Measurements from ENCODE around the gene GATAD2B. TPM values are rescaled to one million over a fixed set of nuclear protein-coding genes. Genes with fewer than 3 reads are reported as not detected.

GATAD2B gene
- polyA plus RNA-seq, 1 donor from 2014 or later: 12.8 TPM

DNA sequence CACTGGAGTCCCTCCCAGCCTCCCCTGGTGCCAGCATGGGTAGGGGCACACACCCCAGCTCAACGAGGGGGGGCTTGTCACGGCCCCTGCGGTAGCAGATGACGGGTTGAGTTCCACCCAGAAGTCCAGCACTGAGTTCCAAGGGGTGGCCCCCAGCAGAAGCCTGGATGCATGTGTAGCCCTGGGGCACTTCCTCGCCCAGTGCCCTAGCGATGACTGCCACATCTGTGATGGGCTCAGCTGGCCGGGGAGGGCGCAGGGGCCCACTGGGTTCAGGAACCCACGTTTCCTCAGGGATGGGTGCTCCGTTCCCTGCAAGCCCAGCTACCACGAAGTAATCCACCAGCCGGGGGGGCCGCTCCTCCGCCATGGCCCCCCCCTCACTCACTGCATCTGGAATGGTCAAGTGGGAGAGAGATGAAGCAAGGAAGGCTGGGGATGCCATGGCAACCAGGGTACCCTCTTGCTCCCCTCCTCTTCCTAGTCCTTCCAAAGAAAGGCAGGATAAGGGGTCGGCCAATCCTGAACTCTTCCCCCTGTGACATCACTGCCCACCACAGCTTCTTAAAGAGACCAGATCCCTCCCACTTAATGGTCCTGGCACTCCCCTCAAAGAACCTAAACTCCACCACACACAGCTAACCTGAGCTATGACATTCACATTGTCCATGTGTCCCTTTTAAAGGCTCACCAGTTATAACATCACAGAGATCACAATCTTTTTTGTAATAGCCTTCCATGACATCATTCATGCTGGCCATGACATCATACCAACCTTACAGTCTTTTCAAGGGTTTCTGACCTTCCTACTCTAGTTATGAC is 21.4 kb upstream of the GATAD2B start (continued):
- TF ChIP-seq EZH2 (IDR thresholded peaks at IDR 0.05; ENCODE audit: borderline replicate concordance, insufficient read depth, low read length, poor library complexity, severe bottlenecking) (no peak), RAD21 (conservative IDR thresholded peaks at IDR 0.05) (no peak), TAF1 (IDR thresholded peaks at IDR 0.05; ENCODE audit: low read depth) (no peak), MXI1 (conservative IDR thresholded peaks at IDR 0.05; ENCODE audit: poor library complexity, severe bottlenecking) (no peak)

DNA sequence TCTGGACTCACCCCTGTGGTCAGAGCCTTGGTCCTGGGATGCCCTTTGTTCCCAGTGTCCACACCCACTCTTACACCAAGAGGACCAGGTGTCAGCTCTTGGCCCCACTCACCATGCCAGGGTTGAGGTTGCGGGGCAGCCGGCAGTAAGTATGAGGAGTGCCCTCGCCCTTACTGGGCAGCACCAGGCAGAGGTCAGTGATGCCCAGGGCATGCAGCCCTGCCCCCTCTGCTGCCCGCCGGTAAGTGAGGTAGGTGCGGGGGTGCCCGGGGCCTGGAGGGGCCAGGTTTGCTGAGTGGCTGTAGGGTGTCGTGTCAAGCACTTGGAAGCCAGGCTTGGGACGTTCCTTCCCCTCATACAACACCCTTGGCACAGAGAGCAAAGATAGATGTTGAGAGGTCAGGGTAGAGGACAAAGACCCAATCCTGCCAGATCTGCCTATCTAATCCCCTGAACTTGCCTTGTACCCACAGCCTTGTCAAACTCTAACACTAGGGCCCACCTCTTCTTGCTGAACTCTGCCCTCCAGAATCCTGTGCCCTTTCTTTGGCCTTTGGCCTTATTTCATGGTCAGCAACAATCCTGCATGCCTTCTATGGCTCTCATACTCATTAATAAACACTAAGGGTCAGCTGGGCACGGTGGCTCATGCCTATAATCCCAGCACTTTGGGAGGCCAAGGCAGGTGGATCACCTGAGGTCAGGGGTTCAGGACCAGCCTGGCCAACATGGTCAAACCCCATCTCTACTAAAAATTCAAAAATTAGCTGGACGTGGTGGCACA is 20.2 kb upstream of the GATAD2B start:
- TF ChIP-seq, protein P1, sequence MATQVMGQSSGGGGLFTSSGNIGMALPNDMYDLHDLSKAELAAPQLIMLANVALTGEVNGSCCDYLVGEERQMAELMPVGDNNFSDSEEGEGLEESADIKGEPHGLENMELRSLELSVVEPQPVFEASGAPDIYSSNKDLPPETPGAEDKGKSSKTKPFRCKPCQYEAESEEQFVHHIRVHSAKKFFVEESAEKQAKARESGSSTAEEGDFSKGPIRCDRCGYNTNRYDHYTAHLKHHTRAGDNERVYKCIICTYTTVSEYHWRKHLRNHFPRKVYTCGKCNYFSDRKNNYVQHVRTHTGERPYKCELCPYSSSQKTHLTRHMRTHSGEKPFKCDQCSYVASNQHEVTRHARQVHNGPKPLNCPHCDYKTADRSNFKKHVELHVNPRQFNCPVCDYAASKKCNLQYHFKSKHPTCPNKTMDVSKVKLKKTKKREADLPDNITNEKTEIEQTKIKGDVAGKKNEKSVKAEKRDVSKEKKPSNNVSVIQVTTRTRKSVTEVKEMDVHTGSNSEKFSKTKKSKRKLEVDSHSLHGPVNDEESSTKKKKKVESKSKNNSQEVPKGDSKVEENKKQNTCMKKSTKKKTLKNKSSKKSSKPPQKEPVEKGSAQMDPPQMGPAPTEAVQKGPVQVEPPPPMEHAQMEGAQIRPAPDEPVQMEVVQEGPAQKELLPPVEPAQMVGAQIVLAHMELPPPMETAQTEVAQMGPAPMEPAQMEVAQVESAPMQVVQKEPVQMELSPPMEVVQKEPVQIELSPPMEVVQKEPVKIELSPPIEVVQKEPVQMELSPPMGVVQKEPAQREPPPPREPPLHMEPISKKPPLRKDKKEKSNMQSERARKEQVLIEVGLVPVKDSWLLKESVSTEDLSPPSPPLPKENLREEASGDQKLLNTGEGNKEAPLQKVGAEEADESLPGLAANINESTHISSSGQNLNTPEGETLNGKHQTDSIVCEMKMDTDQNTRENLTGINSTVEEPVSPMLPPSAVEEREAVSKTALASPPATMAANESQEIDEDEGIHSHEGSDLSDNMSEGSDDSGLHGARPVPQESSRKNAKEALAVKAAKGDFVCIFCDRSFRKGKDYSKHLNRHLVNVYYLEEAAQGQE (IDR thresholded peaks at IDR 0.05; ENCODE audit: borderline replicate concordance): no peak
- TF ChIP-seq POLR2AphosphoS5 (IDR thresholded peaks at IDR 0.05) (no peak), TAF1 (IDR thresholded peaks at IDR 0.05; ENCODE audit: low read depth) (no peak), MXI1 (conservative IDR thresholded peaks at IDR 0.05; ENCODE audit: poor library complexity, severe bottlenecking) (no peak), RAD21 (conservative IDR thresholded peaks at IDR 0.05) (no peak), SMC3 (conservative IDR thresholded peaks at IDR 0.05; ENCODE audit: poor library complexity) (no peak), EZH2 (IDR thresholded peaks at IDR 0.05; ENCODE audit: borderline replicate concordance, insufficient read depth, low read length, poor library complexity, severe bottlenecking) (no peak), EP300 (conservative IDR thresholded peaks at IDR 0.05; ENCODE audit: poor library complexity, severe bottlenecking) (no peak)
- TF ChIP-seq, protein P2, sequence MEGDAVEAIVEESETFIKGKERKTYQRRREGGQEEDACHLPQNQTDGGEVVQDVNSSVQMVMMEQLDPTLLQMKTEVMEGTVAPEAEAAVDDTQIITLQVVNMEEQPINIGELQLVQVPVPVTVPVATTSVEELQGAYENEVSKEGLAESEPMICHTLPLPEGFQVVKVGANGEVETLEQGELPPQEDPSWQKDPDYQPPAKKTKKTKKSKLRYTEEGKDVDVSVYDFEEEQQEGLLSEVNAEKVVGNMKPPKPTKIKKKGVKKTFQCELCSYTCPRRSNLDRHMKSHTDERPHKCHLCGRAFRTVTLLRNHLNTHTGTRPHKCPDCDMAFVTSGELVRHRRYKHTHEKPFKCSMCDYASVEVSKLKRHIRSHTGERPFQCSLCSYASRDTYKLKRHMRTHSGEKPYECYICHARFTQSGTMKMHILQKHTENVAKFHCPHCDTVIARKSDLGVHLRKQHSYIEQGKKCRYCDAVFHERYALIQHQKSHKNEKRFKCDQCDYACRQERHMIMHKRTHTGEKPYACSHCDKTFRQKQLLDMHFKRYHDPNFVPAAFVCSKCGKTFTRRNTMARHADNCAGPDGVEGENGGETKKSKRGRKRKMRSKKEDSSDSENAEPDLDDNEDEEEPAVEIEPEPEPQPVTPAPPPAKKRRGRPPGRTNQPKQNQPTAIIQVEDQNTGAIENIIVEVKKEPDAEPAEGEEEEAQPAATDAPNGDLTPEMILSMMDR (IDR thresholded peaks at IDR 0.05; ENCODE audit: poor library complexity, severe bottlenecking): no peak
- H3K9ac ChIP-seq (ENCODE audit: low read length): no peak overlapping the region
- H3F3A ChIP-seq (ENCODE audit: insufficient read depth, low read length, poor library complexity, severe bottlenecking): no peaks in the 10 kb centered on the region
- no peaks in the 10 kb centered on the region for H3K27me3 ChIP-seq (ENCODE audit: insufficient read depth, low read depth, low read length)
- H3K79me2 ChIP-seq (replicated peaks; ENCODE audit: insufficient read depth, low read length): peaks cover 4% of the 10 kb centered on the region
- H3K4me3 ChIP-seq (ENCODE audit: low read length): no peak overlapping the region
- H2AFZ ChIP-seq (ENCODE audit: low read depth, low read length): no peak overlapping the region
- H3K4me2 ChIP-seq (ENCODE audit: low read length): no peak overlapping the region
- H3K27ac ChIP-seq (ENCODE audit: low read length): no peak overlapping the region
- no peaks in the 10 kb centered on the region for H3K36me3 ChIP-seq (ENCODE audit: insufficient read depth, low read length)
- no peaks in the 10 kb centered on the region for H3K9me3 ChIP-seq (ENCODE audit: low read length)
- H3K9me2 ChIP-seq (ENCODE audit: insufficient read depth, low read length): no peaks in the 10 kb centered on the region
- no peaks in the 10 kb centered on the region for H4K20me1 ChIP-seq (ENCODE audit: insufficient read depth)
